Ramos (cell line): ENCODE results near the gene ADRA1B.

Experiments
- in situ Hi-C: fragments of 300-500 bp; cut with MboI; formaldehyde crosslinking; loops from one replicate; pipeline ENCODE4 v1.14.3; 2022; ENCODE audit warnings: low sequenced_read_pairs; ENCODE audit not compliant: unreplicated experiment

The ADRA1B gene

GRCh38 chr5:159915904-159916840 is at the start of gene ADRA1B:
TSS of gene ADRA1B (plus strand) at chr5:159916482. CDS start at chr5:159916906, 424 bp downstream.
- in situ Hi-C loops, result no loop called here

GRCh38 chr5:159873680-159874079 is 42.6 kb upstream of the ADRA1B start:
- in situ Hi-C loops, result no loop called here

GRCh38 chr5:159874263-159874662 is 42.0 kb upstream of the ADRA1B start:
- in situ Hi-C loops, result no loop called here

GRCh38 chr5:159877016-159877415 is 39.3 kb upstream of the ADRA1B start:
- in situ Hi-C loops, result no loop called here

GRCh38 chr5:159877894-159878448 is 38.3 kb upstream of the ADRA1B start:
- in situ Hi-C loops, result no loop called here

GRCh38 chr5:159878988-159879471 is 37.3 kb upstream of the ADRA1B start:
- in situ Hi-C loops, result no loop called here

- in situ Hi-C loops, result no loop called here
Observed at GRCh38 chr5:159880676-159881075, 35.6 kb upstream of the ADRA1B start.

GRCh38 chr5:159881967-159882366 is 34.3 kb upstream of the ADRA1B start:
- in situ Hi-C loops, result no loop called here

- in situ Hi-C loops, result no loop called here
Observed at GRCh38 chr5:159883522-159883950, 32.7 kb upstream of the ADRA1B start.

- in situ Hi-C loops, result no loop called here
Observed at GRCh38 chr5:159884917-159885620, 31.2 kb upstream of the ADRA1B start.

GRCh38 chr5:159886296-159886695 is 30.0 kb upstream of the ADRA1B start:
- in situ Hi-C loops, result no loop called here

- in situ Hi-C loops, result no loop called here
Observed at GRCh38 chr5:159887050-159887449, 29.2 kb upstream of the ADRA1B start.

- in situ Hi-C loops, result no loop called here
Observed at GRCh38 chr5:159888860-159889259, 27.4 kb upstream of the ADRA1B start.

- in situ Hi-C loops, result no loop called here
Observed at GRCh38 chr5:159890141-159890540, 26.1 kb upstream of the ADRA1B start.

GRCh38 chr5:159891371-159891770 is 24.9 kb upstream of the ADRA1B start:
- in situ Hi-C loops, result no loop called here

GRCh38 chr5:159893040-159893695 is 23.1 kb upstream of the ADRA1B start:
- in situ Hi-C loops, result no loop called here

GRCh38 chr5:159894149-159894720 is 22.0 kb upstream of the ADRA1B start:
- in situ Hi-C loops, result no loop called here

- in situ Hi-C loops, result no loop called here
Observed at GRCh38 chr5:159897786-159898393, 18.4 kb upstream of the ADRA1B start.
